DMS114 treated with DMSO at 0.1 percent for 48 hours (cell line): Measurements from ENCODE around the gene CPN2.

Source experiments
- DNase-seq: peaks from one replicate; lab custom pipeline; 2025; ENCODE audit not compliant: unreplicated experiment; lab: John Stamatoyannopoulos, UW

Gene CPN2, protein sequence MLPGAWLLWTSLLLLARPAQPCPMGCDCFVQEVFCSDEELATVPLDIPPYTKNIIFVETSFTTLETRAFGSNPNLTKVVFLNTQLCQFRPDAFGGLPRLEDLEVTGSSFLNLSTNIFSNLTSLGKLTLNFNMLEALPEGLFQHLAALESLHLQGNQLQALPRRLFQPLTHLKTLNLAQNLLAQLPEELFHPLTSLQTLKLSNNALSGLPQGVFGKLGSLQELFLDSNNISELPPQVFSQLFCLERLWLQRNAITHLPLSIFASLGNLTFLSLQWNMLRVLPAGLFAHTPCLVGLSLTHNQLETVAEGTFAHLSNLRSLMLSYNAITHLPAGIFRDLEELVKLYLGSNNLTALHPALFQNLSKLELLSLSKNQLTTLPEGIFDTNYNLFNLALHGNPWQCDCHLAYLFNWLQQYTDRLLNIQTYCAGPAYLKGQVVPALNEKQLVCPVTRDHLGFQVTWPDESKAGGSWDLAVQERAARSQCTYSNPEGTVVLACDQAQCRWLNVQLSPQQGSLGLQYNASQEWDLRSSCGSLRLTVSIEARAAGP

DNA sequence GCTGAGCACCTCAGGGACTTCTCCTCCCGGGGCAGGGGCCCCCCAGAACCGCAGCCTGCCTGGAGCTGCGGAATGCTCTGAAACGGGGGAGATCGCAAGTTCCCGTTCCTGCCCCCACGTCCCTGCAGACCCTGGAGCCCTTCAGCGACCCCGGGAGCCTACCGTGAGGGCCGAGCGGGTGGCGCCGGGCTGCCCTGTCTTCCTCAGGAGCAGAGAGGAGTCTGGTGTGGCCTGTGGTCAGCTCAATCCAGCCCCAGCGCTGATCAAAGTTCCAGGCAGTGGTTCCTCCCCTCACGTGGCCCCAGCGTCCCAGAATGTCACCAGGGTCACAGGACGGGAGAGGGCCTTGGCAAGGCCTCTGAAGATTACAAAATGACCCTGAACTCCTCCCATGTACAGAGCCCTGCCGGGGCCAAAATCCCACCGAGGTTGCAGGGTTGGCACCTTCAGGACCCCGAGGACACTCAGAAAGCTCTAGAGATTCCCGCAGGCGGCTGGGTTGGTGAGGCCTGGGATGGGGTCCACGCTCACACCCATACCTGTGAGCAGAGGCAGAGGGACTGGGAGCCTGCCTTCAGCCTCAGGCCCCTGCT is at the start of gene CPN2:
Gene CPN2 (minus strand): TSS at position 249 of the 593 bp plus-strand sequence. CDS start 8,626 bp downstream, outside the sequence.
- DNase-seq = no peak

DNA sequence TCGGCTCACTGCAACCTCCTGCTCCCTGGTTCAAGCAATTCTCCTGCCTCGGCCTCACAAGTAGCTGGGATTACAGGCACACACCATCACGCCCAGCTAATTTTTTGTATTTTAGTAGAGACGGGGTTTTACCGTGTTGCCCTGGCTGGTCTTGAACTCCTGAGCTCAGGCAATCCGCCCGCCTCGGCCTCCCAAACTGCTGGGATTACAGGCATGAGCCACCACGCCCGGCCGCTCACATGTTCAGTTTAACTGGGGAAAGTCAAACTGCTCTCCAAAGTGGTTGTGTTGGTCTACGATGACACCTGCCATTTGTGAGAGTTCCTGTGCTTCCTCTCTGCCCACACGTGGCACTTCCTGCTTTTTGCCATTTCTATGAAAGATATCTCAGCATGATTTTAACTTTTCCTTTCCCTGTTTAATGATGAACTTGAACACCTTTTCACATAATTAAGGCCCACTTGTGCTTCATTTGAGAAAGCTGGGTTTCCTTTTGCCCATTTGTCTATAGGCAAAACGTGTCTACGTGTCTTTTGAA is 48.8 kb upstream of the CPN2 start:
- DNase-seq = no peak

DNA sequence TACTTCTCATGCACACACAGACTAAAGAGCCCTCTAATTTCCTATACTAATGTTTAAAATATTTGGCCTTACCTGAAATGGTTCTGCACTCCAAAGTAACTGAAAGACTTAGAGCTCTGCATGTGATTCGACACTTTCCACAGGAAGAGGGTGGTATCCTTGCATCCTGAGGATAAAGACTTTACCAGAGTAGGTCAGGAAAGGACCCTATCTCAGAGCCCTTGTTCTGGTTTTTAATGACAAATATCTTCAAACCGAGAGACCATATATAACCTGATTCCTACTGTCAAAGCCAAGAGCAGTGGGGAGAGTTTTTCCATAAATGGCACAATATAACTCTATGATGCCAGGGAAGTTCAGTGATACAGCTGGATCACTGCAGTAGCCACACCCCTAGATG is 48.0 kb upstream of the CPN2 start, which contains the start of gene GP5:
Gene GP5 (minus strand): TSS at position 101 of the 400 bp plus-strand sequence. CDS start 984 bp downstream, outside the sequence.
- DNase-seq = no peak

DNA sequence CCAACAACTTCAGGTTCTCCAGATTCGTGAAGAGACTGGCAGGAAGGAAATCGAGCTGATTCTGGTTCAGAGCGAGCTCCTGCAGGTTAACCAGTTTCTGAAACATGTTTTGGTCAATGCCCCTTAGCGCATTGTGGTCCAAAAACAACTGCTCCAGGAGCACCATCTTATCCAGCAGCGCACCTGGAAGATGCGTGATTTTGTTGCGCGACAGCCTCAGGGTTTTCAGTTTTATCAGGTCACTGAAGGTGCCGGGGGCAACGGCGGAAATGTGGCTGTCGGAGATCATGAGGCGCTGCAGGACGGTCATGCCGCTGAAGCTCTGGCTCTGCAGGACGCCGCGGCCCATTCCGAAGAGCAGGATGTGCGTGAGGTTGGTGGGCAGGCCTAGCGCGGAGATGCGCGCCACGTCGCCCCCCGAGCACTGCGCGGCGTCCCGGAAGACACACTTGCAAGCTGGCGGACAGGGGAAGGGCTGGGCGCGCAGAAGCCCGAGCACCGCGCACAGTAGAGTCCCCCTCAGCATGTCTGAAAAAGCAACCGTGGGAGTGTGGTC is 46.7 kb upstream of the CPN2 start:
- DNase-seq = no peak

DNA sequence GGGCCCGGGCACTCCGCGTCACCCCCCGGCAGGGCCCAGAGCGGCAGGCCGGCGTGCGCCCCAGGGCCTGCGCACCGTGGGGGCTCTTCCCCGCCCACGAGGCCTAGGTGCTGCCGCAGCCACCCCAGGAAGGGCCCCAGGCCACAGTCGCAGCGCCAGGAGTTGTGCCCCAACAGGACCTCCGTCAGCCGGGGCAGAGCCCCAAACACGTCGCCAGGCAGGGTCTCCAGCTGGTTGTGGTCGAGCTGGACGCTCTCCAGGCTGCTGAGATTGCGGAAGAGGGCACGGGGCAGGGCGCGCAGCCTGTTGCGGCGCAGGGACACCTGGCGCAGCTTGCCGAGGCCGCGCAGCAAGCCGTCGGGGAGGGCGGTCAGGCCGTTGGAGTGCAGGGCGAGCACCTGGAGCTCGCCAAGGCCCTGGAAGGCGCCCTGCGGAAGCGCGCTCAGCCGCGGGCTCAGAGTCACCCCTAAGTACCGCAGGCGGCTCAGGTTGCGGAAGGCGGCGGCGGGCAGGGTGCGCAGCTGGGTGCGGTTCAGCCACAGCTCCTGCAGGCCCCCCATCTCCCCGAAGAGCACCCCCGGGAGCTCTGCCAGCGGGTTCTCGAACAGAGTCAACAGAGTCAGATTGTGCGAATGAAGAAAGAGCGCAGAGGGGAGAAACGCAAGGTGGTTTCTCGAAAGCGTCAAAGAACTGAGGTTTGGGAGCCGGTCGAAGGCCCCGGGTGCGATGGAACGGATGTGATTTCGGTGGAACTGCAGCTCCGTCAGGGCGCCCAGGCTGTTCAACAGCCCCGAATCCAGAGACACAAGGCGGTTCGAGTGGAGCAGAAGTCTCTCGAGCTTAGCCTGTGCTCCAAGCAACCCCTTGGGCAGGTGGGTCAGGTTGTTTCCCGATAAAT is 46.0 kb upstream of the CPN2 start:
- DNase-seq = no peak

DNA sequence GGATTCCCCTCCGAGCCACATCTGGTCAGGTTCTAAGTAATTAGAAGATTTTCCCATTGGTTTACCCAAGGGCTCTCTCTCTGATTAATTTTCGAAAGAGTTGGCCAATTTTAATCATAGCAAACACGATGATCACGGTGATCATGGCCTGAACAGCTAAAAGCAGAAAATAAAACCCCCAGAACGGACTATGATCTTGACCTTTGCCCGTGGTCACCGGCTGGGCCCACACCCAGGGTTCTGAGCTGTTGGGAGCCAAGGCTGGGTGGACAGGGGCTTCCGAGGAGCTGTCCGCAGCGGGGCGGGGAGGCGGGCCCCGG is 45.4 kb upstream of the CPN2 start:
- no peak for DNase-seq

DNA sequence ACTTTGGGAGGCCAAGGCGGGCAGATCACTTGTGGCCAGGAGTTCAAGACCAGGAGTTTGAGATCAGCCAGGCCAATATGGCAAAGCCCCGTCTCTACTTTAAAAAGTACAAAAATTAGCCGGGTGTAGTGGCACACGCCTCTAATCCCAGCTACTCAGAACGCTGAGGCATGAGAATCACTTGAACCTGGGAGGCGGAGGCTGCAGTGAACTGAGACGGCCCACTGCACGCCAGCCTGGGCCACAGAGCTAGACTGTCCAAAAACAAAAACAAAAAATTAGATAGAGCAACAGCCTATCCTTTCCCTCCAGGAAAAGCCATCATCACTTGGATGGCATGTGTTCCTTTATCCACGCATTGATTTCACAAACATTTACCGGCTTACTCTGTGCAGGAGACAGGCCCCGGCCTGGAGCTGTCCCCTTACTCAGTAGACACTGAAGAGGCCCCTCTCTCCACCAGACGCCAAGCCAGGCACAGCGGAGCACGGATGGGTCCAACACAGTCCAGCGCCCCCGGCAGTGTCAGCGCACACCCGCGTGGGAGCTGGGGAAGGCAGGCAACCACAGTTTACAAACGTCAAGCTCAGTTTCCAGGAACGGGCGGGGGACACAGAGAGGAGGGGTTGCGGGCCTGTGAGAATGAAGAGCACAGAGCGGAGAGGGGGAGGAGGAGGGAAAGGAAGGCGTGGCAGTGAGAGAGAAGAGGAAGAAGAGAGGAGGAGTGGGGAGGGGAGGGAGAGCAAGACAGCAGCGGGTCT is 44.8 kb upstream of the CPN2 start:
- no peak for DNase-seq

DNA sequence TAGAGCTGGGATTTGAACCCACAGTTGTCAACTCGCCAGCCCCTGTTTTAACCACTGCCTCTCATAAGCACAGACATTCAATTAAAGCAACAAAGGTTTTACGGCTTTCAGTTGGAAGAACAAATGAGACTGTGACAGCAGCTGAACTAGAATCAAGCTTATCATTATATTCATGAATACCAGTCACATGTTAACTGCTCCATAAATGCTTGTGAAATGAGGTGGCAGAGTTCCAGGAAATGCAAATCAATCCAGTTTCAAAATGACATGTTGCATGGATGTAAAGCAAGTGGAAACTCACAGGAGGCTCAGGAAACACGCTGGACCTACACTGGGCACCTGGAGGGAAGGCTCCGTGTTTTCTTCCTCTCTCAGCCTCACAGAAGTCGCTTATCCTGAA is 44.1 kb upstream of the CPN2 start:
- no peak for DNase-seq

DNA sequence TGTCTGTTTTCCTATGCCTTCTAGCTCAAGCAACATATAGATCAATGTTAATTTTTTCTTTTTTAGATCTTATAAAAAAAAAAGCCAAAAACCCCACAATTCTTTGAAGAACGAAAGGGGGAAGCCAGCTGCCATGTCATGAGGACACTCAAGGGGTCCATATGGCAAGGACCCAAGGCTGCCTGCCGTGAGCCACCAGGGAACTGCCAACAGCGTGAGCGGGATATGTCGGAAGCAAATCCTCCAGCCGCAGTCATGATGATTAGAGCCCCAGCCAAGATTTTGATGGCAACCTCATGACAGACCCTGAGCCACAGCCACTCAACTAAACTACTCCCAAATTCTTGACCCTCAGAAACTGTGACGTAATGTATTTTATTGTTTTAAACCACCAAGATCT is 41.4 kb upstream of the CPN2 start:
- DNase-seq = no peak

DNA sequence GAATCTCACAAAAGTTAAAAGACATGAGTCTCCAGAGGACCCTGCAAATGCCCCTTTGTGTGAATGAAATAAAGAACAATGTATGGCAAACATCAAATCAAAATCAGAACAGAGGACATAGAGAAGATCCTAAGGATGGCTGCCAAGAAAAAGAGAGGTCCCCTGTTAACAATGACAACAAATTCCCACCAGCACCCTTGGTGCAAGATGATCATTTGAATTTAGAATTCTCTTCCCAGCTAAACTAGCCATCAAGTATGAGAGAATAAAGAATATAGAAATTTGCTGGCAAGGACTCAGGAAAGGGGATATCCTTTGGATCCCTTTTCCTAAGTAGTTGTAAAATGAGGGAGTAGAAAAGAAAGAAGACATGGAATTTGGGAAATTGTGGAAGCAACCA is 39.7 kb upstream of the CPN2 start:
- DNase-seq = no peak

DNA sequence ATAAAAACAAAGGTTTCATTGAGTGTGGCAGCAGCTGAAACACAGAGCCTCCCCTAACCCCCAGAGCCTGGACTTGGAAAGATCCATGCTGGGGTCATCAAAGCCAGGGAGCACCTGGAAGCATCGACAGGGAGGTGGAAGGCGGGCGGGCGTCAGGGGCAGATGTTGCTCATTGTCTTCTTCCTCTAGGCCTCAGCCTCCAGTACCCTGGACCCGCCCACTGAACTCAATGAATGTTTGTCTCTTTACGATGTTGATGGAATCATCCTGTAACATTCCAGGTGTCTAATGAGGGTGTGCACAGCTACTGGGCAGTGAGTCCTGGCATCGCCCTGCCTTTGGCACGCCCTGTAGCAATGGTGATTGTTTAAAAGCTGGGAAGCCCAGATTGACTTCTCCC is 38.1 kb upstream of the CPN2 start:
- no peak for DNase-seq

DNA sequence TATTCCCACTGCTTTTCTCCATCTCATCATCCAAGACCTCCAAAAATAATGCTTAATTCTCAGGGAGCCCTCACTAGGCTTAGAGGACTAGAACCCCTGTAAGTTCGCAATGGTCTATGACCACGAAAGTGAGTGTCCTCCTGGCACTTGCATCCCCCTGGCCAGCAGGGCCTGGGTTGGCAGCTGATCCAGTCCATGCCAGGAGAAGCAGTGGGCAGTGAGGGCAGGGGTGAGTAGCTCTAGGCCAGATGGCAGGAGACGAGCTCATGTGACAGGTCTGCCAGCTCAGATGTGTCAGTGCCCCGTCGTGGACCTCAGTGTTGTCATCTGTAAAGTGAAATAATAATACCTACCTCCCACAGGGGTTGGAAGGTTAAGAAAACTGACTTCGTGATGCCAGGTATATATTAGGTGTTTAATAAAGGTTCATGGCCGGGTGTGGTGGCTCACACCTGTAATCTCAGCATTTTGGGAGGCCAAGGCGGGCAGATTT is 36.8 kb upstream of the CPN2 start:
- DNase-seq = no peak

DNA sequence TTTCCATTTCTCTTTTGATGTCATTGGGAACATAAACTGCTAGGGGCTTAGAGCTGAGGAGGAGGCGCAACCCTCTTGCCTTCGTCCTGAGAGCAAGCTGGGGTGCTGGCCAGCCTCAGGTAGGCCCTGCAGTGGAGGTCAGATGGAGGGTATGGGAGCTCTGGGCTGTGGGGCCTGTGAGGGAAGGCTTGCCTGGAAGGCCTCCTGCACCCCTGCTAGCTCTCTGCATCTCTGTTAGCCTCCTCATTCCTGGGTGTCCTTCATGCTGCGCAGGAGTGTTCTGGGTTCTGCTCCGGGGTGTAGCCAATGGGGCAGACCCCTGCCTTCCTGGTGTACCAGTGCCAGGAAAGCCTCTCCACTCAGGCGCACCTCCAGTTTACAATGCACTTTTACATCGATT is 36.1 kb upstream of the CPN2 start:
- no peak for DNase-seq

DNA sequence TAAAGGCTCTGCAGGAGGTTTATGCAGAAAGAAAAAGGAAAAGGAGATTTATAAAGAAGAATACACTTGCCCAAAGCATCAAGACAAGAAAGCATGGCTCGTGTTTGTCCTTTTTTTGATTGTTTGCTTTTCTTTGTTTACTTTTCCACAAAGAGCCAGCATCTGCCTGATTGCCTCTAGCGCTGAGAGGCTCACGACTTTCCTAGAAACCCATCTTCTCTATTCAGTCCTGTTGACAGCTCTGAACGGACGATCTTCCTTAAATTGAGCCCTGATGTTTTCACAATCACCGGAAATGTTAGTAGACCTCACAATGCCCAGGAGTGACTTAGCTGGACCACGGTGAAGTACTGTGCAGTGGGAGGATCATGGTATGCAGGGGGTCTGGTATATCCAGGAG is 35.5 kb upstream of the CPN2 start:
- DNase-seq = no peak

DNA sequence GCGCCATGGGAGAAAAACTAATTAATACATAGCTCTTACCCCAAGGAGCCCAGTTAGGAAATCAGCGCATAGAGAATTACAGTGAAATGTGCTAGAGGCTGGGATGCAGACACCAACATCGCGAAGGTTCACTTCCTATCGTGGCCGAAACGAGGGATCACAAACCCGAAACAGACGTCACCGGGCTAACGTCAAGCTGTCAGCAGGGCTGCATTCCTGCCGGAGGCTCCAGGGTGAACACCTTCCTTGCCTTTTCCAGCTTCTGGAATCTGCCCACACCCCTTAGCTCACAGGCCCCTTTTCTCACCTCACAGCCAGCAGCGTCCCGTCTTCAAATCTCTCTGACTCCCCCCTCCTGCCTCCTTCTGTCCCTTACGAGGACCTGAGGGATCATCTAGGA is 34.9 kb upstream of the CPN2 start:
- DNase-seq = no peak

DNA sequence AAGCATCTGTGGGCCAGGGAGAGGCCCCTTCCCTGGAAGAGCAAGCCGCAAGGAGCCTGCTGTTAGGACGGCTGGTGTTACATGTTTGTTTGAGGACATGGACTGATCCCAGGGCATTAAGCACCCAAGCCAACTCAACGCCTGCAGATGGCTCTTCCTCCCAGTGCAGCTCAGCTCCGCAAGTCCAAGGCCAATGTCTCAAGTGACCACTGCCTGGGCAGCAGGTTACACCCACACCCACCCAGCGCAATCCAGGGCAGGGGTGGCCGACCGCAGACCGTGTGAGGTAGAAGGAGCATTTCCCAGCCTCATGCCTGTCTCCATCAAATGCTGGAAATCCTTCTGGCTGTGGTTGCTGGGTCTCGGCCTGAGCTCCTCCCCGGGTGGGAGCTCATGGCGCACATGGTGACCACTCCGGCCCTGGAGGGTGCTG is 33.5 kb upstream of the CPN2 start:
- no peak for DNase-seq

DNA sequence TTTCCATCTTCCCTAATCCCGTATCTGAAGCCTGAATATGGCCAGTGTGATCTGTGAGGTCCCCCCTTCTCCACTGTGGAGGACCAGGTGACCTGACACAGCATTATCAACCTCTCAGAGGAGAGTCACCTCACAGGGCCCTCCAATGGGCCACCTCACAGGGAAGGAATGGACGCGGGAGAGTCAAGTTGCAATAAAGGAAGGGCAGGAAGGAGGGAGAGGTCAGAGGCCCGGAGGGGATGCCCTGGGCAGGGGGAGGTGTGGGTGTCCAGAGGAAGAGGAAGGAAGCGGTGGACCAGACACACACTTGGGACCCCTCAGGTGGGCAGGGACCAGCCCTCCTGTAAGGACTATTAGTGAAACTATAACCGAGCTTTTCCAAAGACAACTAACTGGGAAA is 33.0 kb upstream of the CPN2 start:
- no peak for DNase-seq

DNA sequence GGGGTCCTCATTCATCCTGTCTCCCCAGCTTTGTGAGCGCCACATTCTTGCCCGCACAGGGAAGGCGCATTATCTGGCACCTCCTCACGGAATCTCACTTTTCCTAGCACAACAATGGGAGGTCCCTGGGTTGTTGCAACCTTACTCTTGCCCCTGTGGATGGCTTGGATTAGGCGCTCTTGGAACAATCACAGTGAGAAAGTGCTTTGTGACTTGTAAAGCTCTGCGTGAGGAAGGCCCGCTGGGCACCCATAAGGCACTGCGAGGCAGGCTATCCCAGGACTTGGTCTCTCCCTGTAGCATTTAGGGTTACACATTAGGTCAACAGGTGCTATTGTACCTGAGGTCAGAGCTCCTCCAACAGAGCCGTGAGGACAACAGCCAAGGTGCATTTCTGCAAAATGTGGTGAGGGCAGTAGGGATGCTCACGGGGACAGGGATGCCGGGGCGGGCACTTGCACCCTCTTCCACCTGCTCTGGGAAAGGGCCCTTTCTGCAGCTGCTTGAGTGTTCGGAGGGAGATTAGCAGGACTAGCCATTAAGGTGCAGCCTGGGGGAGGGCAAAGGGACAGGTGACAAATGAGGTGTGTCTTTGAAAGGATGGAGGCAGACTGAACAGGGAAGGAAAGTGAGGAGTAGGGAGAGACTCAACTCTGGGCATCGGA is 32.3 kb upstream of the CPN2 start:
- no peak for DNase-seq

DNA sequence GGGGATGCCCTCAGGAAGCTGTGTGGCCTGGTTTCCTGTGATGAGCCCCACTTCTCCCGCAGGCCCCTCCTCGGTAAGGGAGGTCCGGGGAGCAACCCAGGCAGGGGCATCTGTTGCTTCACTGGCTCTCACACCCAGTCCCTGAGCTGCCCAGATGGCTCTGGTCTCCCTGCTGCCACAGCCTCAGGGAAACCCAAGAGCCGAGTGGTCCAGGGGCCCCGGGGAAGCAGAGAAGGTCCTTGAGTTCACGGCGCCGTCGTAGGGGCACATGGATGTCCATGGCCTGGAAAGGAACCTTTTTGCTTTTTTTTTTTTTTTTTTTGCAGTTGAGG is 31.7 kb upstream of the CPN2 start:
- no peak for DNase-seq
